Stomach (tissue), 9 donors: ENCODE data around the gene AZIN2. TPM values are rescaled to one million over a fixed set of nuclear protein-coding genes. Genes with fewer than 3 reads are reported as not detected.

Experiments
- DNase-seq, 2 donors: peaks; one replicate each; pipeline versions ENCODE4 v3.0.0 to v3.0.0-alpha.2; 2013 to 2019
- H3K27ac ChIP-seq, 5 donors: fragments of 200-600 bp in 4 of 5; sonication (generic) in 4 of 5; one replicate each; pipeline ENCODE4 v1.5.1; 2013 to 2019; ENCODE audit warnings: mild to moderate bottlenecking in 1 of 5, moderate library complexity in 1 of 5
- H3K27me3 ChIP-seq, 3 donors: fragments of 200-600 bp; sonication (generic); one replicate each; pipeline ENCODE4 v1.5.1; 2017 to 2019; ENCODE audit warnings: mixed run types in 1 of 3
- H3K36me3 ChIP-seq, 4 donors: fragments of 200-600 bp; sonication (generic); 1 replicate in 3 of 4; 2 replicates in 1 of 4; pipeline ENCODE4 v1.5.1; 2016 to 2019
- H3K4me1 ChIP-seq, 4 donors: fragments of 200-600 bp; sonication (generic); one replicate each; pipeline ENCODE4 v1.5.1; 2016 to 2019
- H3K4me3 ChIP-seq, 4 donors: fragments of 200-600 bp; sonication (generic) in 3 of 4; one replicate each; pipeline ENCODE4 v1.5.1; 2016 to 2019; ENCODE audit warnings: mild to moderate bottlenecking in 1 of 4
- H3K9me3 ChIP-seq, 4 donors: fragments of 200-600 bp; sonication (generic); one replicate each; pipeline ENCODE4 v1.5.1; 2016 to 2019
- CTCF ChIP-seq, 7 experiments: fragments of 450-650 bp in 4 of 7; fragments of 200-600 bp in 3 of 7; sonication (generic) in 3 of 7; IDR thresholded peaks; one replicate each; pipeline ENCODE4 v1.5.1; 2016 to 2019; ENCODE audit warnings: antibody characterized with exemption in 7 of 7, control low read depth in 2 of 7, mild to moderate bottlenecking in 1 of 7
- EP300 ChIP-seq: sonication (generic); formaldehyde crosslinking; IDR thresholded peaks from one replicate; pipeline ENCODE4 v1.6.1; 2017; ENCODE audit warnings: antibody characterized with exemption
- POLR2A ChIP-seq, 4 donors: fragments of 450-650 bp; IDR thresholded peaks; one replicate each; pipeline ENCODE4 v1.6.1; 2016; ENCODE audit warnings: antibody characterized with exemption in 4 of 4, control low read depth in 2 of 4, mild to moderate bottlenecking in 1 of 4, moderate library complexity in 1 of 4
- POLR2AphosphoS5 ChIP-seq, 3 donors: sonication (generic); formaldehyde crosslinking; IDR thresholded peaks; one replicate each; pipeline ENCODE4 v1.6.1; 2016; ENCODE audit warnings: antibody characterized with exemption in 3 of 3
- WGBS, 5 donors: extraction: QIAGEN DNeasy Blood & Tissue Kit in 3 of 5; methylation state at CpG; one replicate each; pipeline versions ENCODE4 v1.1.5 to v1.1.7; 2013 to 2018; 5-methylcytosine and 5-hydroxymethylcytosine counted together
- intact Hi-C: fragments of 100-400 bp; cut with DNase I; formaldehyde crosslinking; loops from one replicate; pipeline ENCODE4 v1.15.1; 2023; ENCODE audit warnings: low total_unique reads
- polyA plus RNA-seq, 3 donors: library from polyadenylated mRNA; stranded (reverse); fragments of 200-250 nt; gene quantifications; one replicate each; pipeline ENCODE4 v1.2.3, GENCODE V29; 2013
- total RNA-seq, 5 donors: library from RNA; depleted of rRNA; stranded (reverse); fragments of >200 nt; gene quantifications; one replicate each; pipeline versions ENCODE4 v1.1.0 to v1.2.3, GENCODE V29; 2014 to 2016
- donor health status: healthy with polysubstance abuse.
- donor health status: Bipolar disorder and iron deficiency.
- donor health status: healthy.

Gene AZIN2
- total and polyA plus RNA-seq, 8 donors: 0.61 to 39.7 (median 2.0) TPM; not detected in 1

DNA sequence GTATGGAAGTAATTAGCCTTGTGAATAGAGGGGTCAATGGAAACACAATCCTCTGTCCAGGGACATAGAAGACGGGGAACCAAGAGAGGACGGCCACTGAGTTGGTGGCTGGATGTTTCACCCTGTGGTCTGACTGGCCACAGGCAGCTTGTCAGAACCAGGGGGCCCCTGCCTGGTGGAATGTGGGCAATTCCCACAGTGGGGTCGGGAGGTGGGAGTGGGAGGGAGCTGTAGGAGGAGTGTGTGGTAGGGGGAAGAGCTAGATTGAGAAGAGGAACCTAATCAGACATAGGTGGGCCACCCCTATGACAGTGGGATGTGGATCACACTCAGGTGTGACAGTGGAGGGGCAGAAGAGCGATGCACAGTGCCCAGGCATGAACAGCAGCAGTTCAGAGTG, 69.6 kb downstream of the AZIN2 start:
- TF ChIP-seq EP300 (no peak), POLR2A (IDR thresholded peaks at IDR 0.05) (no peak), POLR2AphosphoS5 (IDR thresholded peaks at IDR 0.05) (no peak)
- Histone ChIP-seq H3K9me3 (no peaks in the 10 kb centered on the region), H3K27me3 (no peaks in the 10 kb centered on the region), H3K27ac (peak overlapping the region; percentile 34 to 76 (median 53)), H3K4me1 (peaks cover 16 to 49% (median 36%) of the 10 kb centered on the region in 4 donors), H3K36me3 (peaks cover 13 to 46% (median 32%) of the 10 kb centered on the region in 4 donors), H3K4me3 (no peak overlapping the region)
- intact Hi-C loops: no loop called here
- WGBS, 5 donors: 60 to 88% (median 74%) methylated on average over 4 of the region's 4 CpGs
- DNase-seq: no peak

GRCh38 chr1:33151116-33151515, 70.2 kb downstream of the AZIN2 start:
- peaks cover 16 to 55% (median 37%) of the 10 kb centered on the region in 4 donors for H3K4me1 ChIP-seq
- TF ChIP-seq POLR2A (IDR thresholded peaks at IDR 0.05): no peak
- no peak for TF ChIP-seq EP300
- TF ChIP-seq CTCF (IDR thresholded peaks at IDR 0.05): no peak
- no peak for TF ChIP-seq POLR2AphosphoS5 (IDR thresholded peaks at IDR 0.05)
- no peaks in the 10 kb centered on the region for H3K9me3 ChIP-seq
- no peak overlapping the region for H3K4me3 ChIP-seq
- peaks cover 12 to 43% (median 26%) of the 10 kb centered on the region in 4 donors for H3K36me3 ChIP-seq
- intact Hi-C loops: no loop called here
- peak overlapping the region in 4 of 5 donors; percentile 50 to 76 (median 64) for H3K27ac ChIP-seq
- no peak for DNase-seq
- no peaks in the 10 kb centered on the region for H3K27me3 ChIP-seq
- WGBS, 5 donors: 48 to 84% (median 54%) methylated on average over 6 to 7 of the region's 7 CpGs

GRCh38 chr1:33152685-33153432, 71.9 kb downstream of the AZIN2 start:
- peak; percentile 26 to 70 for DNase-seq
- H3K27ac ChIP-seq: peak overlapping the region in 3 of 5 donors; percentile 27 to 76 (median 43)
- no peaks in the 10 kb centered on the region for H3K9me3 ChIP-seq
- H3K4me1 ChIP-seq: peaks cover 16 to 60% (median 41%) of the 10 kb centered on the region in 4 donors
- no peaks in the 10 kb centered on the region for H3K27me3 ChIP-seq
- no peak overlapping the region for H3K4me3 ChIP-seq
- 67 to 98% (median 85%) methylated on average over 2 of the region's 2 CpGs for WGBS, 5 donors
- peaks cover 0 to 35% (median 20%) of the 10 kb centered on the region in 4 donors for H3K36me3 ChIP-seq
- no peak for TF ChIP-seq EP300
- no peak for TF ChIP-seq POLR2AphosphoS5 (IDR thresholded peaks at IDR 0.05)
- TF ChIP-seq CTCF (IDR thresholded peaks at IDR 0.05): no peak
- TF ChIP-seq POLR2A (IDR thresholded peaks at IDR 0.05): no peak
- intact Hi-C loops: no loop called here

GRCh38 chr1:33153650-33154049, 72.7 kb downstream of the AZIN2 start:
- no peak overlapping the region for H3K4me3 ChIP-seq
- DNase-seq: no peak
- no peak for TF ChIP-seq POLR2A (IDR thresholded peaks at IDR 0.05)
- no peak for TF ChIP-seq CTCF (IDR thresholded peaks at IDR 0.05)
- TF ChIP-seq EP300: no peak
- TF ChIP-seq POLR2AphosphoS5 (IDR thresholded peaks at IDR 0.05): no peak
- H3K4me1 ChIP-seq: peaks cover 16 to 60% (median 41%) of the 10 kb centered on the region in 4 donors
- H3K36me3 ChIP-seq: peaks cover 0 to 43% (median 27%) of the 10 kb centered on the region in 4 donors
- H3K27me3 ChIP-seq: no peaks in the 10 kb centered on the region
- peak overlapping the region in 1 of 5 donors; percentile 76 for H3K27ac ChIP-seq
- intact Hi-C loops: no loop called here
- no peaks in the 10 kb centered on the region for H3K9me3 ChIP-seq
- WGBS, 5 donors: 86 to 96% (median 92%) methylated on average over 2 of the region's 2 CpGs
